Measurements from ENCODE around the gene POM121. TPM values are rescaled to one million over a fixed set of nuclear protein-coding genes. Genes with fewer than 3 reads are reported as not detected.
"Not testable (repeated sequence)": the region's sequence is repeated elsewhere in the genome, so short reads cannot be mapped to it uniquely, and the experiment has no call there.

The POM121 gene
- total and polyA plus RNA-seq, 10 donors, result 8.6 to 47.4 (median 35.7) TPM

DNA sequence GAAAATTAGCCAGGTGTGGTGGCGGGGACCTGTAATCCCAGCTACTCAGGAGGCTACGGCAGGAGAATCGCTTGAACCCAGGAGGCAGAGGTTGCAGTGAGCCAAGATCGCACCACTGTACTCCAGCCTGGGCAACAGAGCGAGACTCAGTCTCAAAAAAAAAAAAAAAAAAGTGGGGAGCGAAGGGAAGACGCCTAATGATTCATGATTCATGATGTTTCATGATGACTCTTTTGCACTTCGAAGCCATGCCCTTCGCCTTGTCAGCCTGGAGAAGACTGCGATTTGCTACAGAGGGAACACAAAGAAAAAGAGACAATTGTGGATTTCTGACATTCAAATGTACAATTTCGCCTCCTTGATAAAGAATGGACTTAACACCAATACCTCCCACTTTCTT is 57.2 kb downstream of the POM121 start:
- DNase-seq; H3K27ac ChIP-seq; intact Hi-C loops (cut with DNase I; ENCODE audit: low total_unique reads); H3K36me3 ChIP-seq; H3K27me3 ChIP-seq (replicated peaks in 1 of 7); H3K4me3 ChIP-seq; H3K4me1 ChIP-seq; H3K9me3 ChIP-seq: not testable (repeated sequence)
- WGBS, 5 donors, result 92 to 100% (median 94%) methylated on average over 1 to 7 of the region's 11 CpGs

DNA sequence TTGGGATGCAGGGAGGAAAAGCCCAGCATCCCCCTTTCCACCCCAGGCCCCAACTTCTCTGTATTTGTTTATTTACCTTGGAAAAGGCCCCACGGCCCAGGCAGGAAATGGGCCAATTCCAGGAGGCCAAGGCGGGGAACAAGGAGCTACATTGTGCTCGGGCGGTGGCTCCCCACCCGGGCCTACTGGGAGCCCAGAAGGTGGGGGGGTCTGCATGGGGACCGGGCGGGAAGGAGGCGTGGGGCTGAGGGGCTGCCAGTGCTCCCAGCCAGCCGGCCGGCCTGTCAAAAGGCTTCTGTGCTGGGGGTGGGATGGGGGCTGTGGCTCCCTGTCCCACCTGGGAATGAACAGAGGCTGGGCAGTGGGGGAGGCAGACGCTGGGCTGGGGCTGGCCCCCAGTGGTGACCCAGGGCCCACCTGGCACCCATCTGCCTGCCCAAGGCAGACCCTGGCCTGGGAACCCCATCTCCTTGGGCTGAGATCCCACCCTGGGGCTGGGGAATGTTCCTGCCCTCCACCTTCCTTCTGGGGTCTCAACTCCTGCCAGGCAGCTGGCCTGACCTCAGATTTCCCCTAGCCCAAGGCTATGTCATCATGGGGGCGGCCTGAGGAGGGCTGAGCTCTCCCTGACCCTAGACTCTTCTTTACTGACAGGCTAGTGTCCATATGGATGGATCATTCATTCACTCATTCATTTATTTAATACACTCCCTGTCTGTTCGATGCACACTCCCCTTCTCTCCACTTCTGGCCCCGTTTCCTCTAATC is 65.4 kb downstream of the POM121 start:
- H3K4me1 ChIP-seq; H3K27ac ChIP-seq; intact Hi-C loops (cut with DNase I; ENCODE audit: low total_unique reads); DNase-seq; H3K36me3 ChIP-seq; H3K4me3 ChIP-seq; H3K27me3 ChIP-seq (replicated peaks in 1 of 7); H3K9me3 ChIP-seq: not testable (repeated sequence)
- WGBS, 5 donors, result 68 to 86% (median 80%) methylated on average over 6 to 10 of the region's 14 CpGs; no CpG with 5 or more reads in 1 of the 5 donors

DNA sequence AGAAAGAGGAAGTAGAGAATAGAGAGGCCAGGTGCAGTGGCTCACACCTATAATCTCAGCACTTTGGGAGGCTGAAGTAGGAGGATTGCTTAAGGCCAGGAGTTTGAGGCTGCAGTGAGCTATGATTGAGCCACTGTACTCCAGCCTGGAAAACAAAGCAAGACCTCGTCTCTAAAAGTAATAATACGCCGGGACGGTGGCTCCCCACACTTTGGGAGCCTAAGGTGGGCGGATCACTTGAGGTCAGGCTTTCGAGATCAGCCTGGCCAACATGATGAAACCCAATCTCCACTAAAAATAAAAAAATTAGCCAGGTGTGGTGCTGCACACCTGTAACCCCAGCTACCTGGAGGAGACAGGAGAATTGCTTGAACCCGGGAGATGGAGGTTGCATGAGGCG is 70.6 kb downstream of the POM121 start:
- WGBS, 5 donors, result 97 to 100% (median 97%) methylated on average over 6 to 8 of the region's 8 CpGs; no CpG with 5 or more reads in 1 of the 5 donors
- H3K4me3 ChIP-seq; H3K27me3 ChIP-seq (replicated peaks in 1 of 7); H3K36me3 ChIP-seq; intact Hi-C loops (cut with DNase I; ENCODE audit: low total_unique reads); H3K27ac ChIP-seq; DNase-seq; H3K4me1 ChIP-seq; H3K9me3 ChIP-seq: not testable (repeated sequence)

DNA sequence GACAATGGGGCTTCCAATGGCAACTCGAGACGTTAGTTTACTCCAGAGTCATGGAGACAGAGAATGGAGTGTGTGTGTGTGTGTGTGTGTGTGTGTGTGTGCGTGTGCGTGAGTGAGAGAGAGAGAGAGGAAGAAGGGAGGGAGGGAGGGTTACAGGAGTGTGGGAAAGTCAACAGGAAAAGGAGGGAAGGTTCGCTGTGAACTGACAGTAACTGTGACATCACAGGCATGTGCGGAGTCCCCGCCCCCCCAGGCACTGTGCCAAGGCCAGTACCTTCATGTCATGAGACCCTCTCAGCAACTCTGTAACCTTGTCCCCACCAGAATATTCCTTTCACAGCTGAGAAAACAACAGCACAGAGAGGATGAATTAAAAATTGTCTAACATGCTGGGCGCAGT is 72.6 kb downstream of the POM121 start:
- not testable (repeated sequence) for H3K9me3 ChIP-seq
- WGBS, 5 donors, result 62 to 93% (median 70%) methylated on average over 3 to 5 of the region's 8 CpGs

GRCh38 chr7:72997887-72998468 is 73.1 kb downstream of the POM121 start:
- H3K36me3 ChIP-seq; H3K9me3 ChIP-seq; H3K4me1 ChIP-seq; H3K27ac ChIP-seq; intact Hi-C loops (cut with DNase I; ENCODE audit: low total_unique reads); DNase-seq; H3K27me3 ChIP-seq (replicated peaks in 1 of 7); H3K4me3 ChIP-seq: not testable (repeated sequence)
- WGBS, 5 donors, result no CpG with 5 or more reads among the region's 11 CpGs

More for the DNA sequence above, 72.6 kb downstream of the POM121 start:
- intact Hi-C loops (cut with DNase I; ENCODE audit: low total_unique reads); H3K27ac ChIP-seq; H3K4me1 ChIP-seq; H3K27me3 ChIP-seq (replicated peaks in 1 of 7); DNase-seq; H3K4me3 ChIP-seq; H3K36me3 ChIP-seq: not testable (repeated sequence)

Small RNA genes lying within 50 kb of the gene (small RNA-seq; reads per million reads assigned to genes)
- 0 reads per million in 4 donors for gene RF00019

Other genes starting within 250 kb of the POM121 start
- 1 to 10 TPM; 3.5 to 8.3 (median 4.4) TPM for gene TYW1B, start 96.9 kb upstream of the POM121 start, total RNA-seq
- gene TYW1B, start 96.9 kb upstream of the POM121 start, polyA plus RNA-seq, result 1 to 10 TPM; 1.2 to 2.0 (median 1.5) TPM
- gene TRIM74, start 44.4 kb downstream of the POM121 start, total RNA-seq, result 1 to 10 TPM in 3 of 7 donors, under 1 TPM in 1, not detected in 3; 0.23 to 1.4 (median 1.2) TPM
- gene TRIM74, start 44.4 kb downstream of the POM121 start, polyA plus RNA-seq, result 1 to 10 TPM in 1 of 3 donors, under 1 TPM in 2; 0.64 to 1.9 (median 0.74) TPM
- not detected for gene SPDYE8, start 104.7 kb downstream of the POM121 start, total RNA-seq
- not detected for gene SPDYE8, start 104.7 kb downstream of the POM121 start, polyA plus RNA-seq
- gene SPDYE11, start 132.8 kb downstream of the POM121 start, total RNA-seq, result not detected
- gene SPDYE11, start 132.8 kb downstream of the POM121 start, polyA plus RNA-seq, result not detected
- not detected for gene SPDYE9, start 160.9 kb downstream of the POM121 start, total RNA-seq
- gene SPDYE9, start 160.9 kb downstream of the POM121 start, polyA plus RNA-seq, result not detected